ENCODE data around the gene PIGC.

DNA sequence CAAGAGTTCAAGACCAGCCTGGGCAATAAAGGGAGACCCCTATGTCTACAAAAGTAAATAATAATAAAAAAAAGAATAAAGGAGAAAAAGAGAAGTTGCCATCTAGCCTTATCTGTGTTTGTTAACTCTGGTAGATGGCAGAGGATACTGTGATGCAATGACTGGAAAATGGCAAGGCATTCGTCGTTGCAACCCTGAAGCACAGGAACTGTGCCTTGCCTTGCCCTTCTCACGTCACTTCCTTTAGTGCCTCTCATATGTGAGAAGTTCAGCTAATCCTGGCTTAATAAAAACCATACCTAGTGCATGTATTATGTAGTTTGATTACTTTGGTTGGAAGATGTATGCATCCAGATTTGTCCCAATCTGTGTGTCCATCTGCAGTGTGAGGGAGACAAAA, 25.8 kb upstream of the PIGC start:
- no peak for TF ChIP-seq CTCF (IDR thresholded peaks at IDR 0.05 in 4 of 5, conservative IDR thresholded peaks at IDR 0.05 in 1 of 5)
- no peak for TF ChIP-seq POLR2A (IDR thresholded peaks at IDR 0.05)
